CD4-positive, alpha-beta T cell treated with Interleukin-4 for 1 hour (primary cell): Measurements from ENCODE around the gene CDC42.

Source experiments
- DNase-seq, 2 donors: peaks; one replicate each; pipeline ENCODE4 v3.0.0-alpha.2; 2020 to 2022

CDC42 gene

DNA sequence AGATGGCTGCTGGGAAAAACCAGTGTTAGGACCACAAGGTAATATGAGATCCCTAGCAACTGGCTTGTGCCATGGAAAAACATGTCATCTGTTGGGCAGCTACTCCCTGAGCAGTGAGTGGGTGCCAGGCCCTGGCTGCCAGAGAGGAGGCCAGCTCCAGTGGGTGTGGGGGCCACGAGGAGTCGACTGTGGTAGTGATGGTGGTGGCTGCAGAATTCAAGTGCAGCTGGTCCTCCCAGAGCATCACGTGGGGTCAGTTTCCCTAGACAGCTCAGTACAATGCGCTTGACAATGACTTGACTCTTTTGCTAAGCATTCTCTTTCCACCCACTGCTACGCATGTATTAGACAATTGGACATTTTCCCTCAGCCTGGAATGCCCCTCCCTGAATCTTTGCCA lies 14.5 kb upstream of the CDC42 start:
- DNase-seq: no peak

DNA sequence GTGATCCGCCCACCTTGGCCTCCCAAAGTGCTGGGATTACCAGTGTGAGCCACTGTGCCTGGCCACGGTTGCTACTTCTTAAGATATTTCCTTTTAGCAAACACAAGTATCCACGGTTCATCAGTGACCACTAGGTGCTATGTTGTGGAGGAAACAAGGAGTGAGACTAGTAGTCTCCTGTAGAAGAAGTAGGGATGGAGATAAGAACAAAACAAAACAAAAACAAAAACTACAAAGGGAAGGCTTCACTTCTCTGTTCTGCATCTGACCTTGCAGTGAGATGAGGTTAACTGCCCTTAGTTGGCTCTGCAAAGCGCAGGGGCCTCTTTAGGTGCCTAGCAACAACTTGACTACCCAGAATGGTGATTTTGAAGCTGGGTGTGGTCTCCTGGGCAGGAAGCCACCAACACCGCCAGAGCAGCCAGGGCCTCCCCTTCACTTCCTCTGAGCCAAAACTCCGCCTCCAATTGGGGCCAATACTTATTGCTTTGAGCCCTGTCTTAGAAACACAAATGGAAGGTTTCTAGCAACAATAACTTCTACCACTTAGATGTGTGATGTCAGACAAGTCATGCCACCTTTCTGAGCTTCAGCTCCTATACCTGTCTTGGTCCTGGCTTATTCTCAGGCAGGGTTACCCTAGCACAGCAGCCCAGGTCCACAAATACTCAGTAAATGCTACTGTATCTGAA lies 12.8 kb upstream of the CDC42 start:
- peak; percentile 97 to 98 for DNase-seq

DNA sequence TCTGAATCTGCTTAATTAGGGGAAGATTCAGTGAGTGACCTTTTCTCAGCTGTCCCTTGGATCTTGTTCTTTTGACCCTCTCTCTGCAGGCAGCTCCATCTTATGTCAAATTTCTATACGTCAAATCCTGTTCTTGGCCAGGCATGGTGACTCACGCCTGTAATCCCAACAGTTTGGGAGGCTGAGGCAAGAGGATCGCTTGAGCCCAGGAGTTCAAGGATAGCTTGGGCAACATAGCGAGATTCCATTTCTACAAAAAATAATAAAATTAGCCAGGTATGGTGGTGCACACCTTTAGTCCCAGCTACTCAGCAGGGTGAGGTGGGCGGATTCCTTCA lies 12.3 kb upstream of the CDC42 start:
- DNase-seq: no peak

DNA sequence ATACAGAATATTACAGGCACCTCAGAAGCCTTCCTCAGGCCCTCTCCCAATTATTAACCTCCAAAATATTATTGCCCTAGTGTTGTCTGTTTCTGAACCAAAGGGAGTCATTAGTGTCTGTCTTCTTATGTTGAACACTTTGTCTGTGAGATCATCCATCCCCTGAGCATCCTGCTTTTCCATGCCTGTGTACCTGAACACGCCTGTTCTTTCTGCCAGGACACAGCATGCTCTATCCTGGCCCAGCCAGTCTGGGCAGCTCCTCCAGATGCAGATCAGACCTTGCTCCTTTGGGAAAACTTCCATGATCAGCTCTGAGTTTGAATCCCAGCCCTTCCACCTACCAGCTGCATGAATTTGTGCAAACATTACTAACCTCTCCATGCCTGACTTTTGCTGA lies 11.0 kb upstream of the CDC42 start:
- no peak for DNase-seq

DNA sequence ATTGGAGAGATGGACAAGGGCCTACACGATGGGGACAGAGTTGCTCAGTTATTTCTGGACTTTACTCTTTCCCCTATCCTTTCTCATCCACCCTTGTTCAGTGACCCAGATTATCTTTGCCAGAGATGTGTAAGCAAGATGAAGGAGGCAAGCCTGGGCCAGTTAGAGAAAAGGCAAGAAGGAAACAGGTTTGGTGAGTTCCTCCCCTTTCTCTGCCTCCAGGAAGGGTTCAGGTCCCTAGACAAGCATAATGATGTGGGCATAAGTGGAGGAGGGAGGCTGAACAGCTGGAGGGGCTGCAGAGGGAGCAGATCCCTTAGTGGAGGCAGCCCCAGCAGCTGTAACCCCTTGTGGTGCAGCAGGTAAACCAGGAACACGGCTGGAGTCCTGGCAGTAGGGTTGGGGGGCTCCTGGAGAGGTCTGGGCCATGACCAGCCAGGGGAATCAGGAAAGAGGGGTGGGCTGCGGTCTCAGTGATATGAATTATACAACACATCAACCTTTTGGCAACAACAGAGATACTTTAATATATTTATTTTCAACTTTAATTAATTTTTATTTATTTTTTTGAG lies 9.2 kb upstream of the CDC42 start:
- DNase-seq: no peak

DNA sequence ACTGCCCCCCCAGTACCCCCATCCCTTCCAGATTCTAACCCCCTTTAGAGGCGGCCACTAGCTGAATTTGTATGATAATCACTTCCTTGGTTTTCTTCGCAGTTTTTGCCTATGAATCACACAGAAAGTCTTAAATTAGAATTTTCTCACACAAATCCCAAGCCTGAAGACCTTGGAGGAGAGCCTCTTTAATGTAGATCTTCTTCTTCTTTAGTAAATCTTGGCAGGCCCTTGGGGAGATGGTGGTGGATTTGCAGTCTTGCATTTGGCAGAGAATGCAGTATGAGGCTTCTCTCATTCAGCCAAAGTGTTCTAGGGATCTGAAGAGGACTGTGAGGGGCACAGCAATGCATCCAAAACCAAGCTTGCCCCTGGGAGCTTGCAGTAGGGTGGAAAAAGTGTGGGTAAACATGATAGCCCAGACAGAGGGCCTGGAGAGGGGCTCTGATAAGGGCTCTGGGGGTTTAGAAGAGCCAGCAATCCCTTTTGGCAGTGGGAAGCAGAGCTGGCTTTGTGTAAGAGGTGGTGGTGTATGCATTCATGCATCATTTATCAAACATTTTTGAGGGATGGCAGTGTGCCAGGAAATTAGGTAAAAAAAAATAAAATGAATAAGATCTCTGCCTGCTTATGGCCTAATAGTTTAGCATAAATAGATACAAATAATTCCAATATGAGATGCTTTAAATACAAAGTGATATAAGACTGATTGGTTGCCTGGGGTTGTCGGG lies 7.7 kb upstream of the CDC42 start:
- DNase-seq: no peak

DNA sequence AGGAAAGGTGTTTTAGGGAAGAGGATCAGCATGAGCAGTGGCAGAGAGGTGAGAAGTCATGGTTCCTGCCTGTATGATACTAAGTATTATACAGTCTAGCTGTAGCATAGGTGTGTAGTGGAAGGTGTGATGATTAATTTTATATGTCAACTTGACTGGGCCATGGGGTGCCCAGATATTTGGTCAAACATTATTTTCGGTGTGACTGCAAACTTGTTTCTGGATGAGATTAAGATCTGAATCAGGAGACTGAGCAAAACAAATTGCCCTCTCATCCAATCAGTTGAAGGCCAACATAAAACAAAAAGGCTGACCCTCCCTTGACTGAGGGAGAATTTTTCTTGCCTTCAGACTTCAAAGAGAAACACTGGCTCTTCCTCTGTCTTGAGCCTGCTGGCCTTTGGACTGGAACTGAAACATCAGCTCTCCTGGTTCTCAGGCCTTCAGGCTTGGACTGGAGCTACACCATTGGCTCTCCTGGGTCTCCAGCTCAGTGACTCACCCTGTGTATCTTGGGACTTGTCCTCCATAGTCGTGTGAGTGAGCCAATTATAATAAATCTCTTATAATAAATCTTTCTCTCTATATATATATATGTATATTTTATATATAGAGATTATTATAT lies 6.8 kb upstream of the CDC42 start:
- DNase-seq: no peak

DNA sequence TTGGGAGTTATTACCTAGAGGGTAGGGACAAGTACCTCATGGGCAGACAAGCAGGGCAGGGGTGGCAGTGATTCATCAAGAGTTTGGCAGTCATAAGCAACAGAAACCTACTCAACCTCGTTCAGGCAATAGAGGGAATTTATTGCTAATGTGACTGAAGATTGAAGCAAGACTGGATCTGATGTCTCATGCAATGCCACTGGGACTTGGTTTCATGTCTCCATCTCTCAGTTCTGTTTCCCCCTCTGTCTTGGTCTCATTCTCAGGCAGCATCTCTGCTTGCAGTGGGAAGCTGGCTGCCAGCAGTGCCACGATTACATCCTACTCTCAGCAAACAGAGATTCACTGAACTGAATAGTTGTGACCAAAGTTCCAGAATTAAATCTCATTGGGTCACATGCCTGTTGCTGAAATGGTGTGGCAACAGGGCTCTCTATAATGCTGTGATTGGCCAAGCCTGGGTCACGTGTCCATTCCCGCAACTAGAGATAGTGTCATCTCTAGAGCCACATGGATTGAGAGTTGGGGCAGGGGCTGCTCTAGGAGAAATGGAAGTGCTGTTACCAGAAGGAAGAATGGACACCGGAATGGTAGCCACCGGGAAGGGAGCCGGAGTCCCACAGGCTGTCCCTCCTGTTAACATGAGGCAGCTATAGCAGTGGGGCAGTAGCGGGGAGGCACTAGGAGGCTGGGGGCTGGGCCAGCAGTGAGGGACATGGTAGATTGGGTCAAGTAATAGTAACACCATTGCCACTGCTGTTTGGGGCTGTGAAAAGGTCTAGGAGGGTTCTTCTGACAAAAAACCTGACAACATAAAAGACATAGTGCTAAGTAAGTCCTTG lies 3.9 kb upstream of the CDC42 start:
- DNase-seq: peak in 1 of 2 donors; percentile 30

DNA sequence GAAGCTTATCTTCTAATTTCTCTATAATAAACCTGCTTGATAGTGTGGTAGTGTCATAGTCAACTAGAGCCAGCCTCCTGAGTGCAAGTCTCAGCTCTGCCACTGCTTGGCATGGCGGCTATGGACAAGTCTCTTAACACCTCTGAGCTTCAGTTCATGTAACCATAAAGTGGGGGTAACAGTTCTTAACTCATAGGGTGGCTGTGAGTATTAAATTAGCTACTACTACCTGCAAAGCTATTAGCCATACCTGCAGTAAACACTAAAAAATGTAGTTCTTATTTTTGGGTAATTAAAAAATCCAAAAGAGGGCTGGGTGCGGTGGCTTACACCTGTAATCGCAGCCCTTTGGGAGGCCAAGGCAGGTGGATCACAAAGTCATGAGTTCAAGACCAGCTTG lies 2.2 kb upstream of the CDC42 start:
- no peak for DNase-seq

DNA sequence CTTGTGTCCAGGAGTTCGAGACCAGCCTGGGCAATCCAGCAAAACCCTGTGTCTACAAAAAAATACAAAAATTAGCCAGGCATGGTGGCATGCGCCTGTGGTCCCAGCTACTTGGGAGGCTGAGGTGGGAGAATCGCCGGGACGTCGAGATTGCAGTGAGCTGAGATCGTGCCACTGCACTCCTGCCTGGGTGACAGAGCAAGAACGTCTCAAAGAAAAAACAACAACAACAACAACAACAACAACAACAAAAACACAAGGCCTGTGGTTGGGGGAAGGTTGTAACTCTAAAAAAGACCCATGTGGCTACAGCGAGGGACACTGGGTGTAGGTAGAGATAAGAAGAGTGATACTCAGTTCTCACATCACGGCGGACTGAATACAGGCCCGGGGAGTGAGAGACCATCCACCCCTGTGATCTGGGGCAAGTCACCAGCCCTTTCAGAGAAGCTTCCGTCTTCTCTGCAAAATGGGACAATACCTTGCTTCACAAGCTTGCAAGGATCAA lies 848 bp upstream of the CDC42 start:
- DNase-seq: no peak

DNA sequence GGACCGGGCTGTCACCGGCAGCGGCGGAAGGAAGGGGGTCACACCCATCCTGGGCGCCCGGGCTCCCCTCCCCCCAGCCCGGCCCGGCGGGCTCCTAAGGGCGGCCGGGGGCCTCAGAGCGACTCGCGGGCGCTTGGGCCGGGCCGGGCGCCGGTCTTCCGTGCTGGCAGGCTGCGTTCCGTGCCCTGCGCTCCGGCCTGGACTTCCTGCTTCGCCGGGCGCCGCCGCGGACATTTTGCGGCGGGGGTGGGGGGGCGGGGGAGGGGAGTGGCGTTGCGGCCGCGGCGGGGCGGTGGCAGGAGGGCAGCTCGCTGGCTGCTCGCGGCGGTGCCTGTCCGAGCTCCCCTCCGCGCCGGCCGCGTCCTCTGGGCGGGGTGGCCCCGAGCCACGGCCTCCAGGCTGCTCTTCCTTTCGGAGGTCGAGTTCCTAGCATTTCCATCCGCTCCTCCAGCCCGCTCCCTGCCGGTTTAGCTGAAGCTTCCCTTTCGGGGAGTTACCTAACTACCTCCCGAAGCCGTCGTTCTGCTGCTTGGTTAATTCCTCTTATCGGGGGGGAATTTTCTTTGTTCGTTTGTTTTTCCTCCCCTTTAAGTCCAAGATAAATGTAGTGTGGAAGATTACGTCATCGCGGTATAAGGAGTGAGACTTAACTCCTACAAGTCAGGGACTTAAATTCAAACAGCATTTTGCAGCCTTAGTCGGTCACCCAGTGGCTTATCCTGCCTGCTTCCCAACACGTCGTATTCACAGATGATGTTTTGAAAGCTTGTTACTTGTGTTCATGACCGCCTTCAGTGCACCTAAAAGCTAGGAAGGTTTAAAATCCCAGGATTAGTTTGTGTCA lies 730 bp downstream of the CDC42 start:
- DNase-seq: peak; percentile 67 to 79

DNA sequence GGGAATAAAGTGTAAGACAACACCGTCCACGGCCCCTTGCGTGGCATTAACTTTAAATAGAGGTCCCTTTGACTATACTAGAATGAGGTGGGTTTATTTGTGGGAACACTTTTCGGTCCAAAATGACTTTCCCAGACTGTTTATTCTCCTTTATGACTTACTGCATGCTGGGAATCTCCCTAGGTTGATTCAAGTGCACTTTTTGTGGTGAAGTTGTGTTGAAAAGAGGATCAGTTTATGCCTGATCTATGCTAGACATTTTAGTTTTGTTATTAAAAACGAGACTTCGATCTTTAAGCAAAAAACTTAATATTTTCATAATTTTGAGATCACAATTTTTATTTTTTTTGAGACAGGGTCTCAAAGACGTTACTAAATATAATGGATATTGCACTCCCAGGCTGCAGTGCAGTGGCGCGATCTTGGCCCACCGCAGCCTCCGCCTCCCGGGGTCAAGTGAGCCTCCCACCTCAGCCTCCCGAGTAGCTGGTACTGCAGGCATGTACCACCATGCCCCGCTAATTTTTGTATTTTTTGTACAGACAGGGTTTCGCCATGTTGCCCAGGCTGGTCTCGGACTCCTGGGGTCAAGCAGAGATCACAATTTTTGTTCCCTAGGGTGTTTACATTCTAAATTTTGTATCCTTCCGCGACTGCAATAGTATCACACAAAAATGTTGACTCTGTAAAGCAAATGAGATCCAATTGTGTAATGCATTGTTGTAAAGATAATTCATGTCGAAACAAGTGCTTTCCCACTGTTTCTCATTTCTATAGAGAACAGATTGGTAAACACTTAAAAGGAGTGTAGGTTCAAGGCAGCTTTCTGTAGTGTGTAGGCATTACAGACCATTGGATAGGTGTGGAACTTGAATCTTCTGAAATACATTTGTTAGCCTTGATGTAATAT lies 1.6 kb downstream of the CDC42 start:
- peak in 1 of 2 donors; percentile 49 for DNase-seq

DNA sequence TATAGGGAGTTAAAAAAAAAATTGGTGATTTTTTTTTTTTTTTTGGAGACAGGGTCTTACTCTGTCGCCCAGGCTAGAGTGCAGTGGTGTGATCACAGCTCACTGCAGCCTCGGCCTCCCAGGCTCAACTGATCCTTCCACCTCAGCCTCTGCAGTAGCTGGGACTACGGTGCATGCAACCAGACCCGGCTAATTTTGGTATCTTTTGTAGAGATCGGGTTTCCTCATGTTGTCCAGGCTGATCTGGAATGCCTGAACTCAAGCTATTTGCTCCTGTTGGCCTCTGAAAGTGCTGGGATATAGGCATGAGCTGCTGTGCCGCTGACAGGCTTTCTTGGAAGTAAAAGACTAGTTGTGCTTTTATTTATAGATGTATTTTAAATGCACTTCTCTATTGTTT lies 3.0 kb downstream of the CDC42 start:
- DNase-seq: no peak

DNA sequence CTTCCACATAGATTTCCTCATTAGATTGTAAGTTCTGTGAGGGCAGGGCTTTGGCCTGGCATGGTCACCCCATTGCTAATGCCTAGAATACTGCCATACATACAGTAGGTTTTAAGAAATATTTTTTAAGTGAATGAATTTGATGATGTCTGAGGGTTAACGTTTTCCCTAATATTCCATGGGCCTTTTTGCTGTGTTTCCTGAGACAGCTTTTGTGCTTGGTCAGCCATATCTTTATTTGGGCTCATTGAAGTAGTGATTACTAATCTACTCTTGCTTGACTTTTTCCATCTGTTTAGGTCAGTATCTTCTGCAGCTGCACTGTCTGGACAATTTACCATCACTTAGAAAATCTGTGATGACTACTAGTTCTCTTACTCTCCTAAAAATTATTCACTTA lies 3.5 kb downstream of the CDC42 start:
- no peak for DNase-seq

DNA sequence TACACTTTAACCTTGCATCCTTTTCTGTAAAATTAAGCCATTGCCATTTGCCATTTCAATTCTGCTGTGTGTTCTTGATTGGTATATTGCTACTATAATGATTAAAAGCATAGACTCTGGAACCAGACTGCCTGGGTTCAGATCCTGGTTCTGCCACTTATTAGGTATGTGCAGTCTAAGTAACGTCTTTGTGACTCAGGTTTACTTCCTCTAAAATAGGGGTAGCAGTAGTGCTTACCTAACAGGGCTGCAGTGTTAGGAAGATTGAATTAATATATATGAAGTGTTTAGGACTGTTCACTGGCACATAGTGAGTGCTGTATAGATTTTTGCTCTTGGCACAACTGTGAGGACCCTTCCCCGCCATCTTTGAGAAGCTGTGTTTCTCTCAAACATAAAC lies 4.4 kb downstream of the CDC42 start:
- DNase-seq: peak in 1 of 2 donors; percentile 26

DNA sequence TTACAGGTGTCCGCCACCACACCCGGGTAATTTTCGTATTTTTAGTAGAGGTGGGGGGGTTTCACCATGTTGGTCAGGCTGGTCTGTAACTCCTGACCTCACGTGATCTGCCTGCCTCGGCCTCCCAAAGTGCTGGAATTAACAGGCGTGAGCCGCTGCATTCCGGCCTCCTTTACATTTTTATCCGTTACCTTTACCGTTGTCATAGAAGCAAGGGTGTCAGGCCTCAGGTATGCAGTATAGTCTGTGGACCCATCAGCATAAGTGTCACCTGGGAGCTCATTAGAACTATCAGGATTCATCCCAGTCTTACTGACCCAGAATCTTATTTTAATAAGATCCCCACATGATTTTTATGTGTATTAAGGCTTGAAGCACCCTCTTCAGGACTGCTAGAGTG lies 5.4 kb downstream of the CDC42 start:
- DNase-seq: no peak

DNA sequence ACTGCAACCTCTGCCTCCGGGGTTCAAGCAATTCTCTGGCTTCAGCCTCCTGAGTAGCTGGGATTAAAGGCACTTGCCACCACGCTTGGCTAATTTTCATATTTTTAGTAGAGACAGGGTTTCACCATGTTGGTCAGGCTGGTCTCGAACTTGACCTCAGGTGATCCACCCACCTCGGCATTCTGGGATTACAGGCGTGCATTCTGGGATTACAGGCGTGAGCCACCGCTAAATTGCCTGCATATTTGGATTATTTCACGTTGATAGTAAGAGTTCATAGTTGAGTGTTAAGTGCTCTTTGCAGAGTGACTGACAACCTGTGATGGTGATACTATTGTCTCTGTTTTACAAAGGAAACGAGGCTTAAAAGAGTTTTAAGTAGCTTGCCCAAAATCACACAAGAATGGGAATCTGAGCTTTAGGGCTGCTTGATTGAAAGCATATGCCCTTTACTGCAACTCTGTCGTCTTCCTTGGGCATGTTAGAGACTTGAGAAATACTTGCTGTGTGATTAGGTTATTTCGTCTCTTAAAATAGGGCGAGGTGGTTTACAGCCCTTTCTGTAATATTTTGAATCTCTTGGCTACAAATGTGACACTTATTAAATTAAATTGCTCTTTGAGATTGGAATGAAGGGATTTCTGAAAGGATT lies 12.4 kb downstream of the CDC42 start:
- DNase-seq: no peak

DNA sequence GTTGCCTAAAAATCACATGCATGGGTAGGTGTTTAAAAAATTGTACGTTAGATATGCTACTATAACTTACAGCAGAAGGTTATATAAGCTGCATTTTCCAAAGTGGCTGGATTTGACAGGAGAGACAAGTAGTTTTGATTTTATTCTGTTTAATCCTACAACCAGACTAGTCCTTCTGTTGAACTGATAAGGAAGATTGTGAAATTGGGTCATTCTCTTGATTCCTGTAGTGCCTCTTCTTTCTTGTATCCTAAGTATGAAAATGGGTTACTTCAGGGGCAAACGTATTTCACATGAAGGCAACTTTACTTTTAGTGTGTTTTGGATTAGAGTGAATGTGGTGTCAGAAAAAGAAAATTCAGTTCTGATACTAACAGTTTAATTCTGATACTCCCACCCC lies 19.0 kb downstream of the CDC42 start:
- DNase-seq: no peak

DNA sequence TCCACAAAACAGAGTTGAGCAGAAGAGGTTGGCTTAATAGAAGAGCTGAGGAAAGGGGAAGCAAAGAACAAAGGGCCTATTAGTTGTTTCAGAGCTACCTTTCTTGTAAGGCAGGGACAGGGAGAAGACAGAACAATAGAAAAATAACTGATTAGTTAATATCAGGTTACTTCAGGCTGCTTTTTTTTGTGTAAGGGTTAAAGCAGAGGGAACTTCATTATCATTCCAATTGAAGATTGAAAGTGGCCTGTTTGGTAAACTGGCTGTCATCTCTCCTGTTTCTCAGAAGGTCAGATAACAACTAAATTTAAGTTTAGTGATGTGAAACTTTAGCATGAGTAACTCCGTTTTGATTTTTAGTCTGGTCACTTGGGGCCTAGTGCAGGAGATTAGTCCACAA lies 22.3 kb downstream of the CDC42 start:
- no peak for DNase-seq

DNA sequence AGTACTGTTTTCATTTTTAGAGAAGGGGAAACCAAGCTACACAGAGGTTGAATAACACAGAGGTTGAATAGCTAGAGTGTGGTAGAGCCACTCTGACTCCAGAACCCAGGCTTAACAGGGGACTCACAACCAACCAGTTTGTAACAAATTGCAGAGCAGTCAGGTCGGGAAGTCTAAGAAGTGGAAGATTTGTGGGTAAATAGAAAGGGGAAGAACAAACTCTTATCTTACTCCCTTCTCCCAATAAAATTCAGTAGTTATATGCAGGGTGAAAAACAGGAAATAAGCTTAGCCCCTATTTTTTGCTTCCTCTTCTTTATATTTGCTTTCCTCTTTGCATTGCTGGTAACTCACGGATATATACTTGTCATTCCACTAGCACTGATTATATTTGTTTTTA lies 23.2 kb downstream of the CDC42 start:
- DNase-seq: no peak
